ENCODE data around the gene STON2. TPM values are rescaled to one million over a fixed set of nuclear protein-coding genes. Genes with fewer than 3 reads are reported as not detected.
A peak's percentile ranks its signal among the peaks of the same experiment; 100 is the strongest.

STON2 gene
- total RNA-seq, 2 donors from 2014 or later: 0.42 to 0.55 TPM

DNA sequence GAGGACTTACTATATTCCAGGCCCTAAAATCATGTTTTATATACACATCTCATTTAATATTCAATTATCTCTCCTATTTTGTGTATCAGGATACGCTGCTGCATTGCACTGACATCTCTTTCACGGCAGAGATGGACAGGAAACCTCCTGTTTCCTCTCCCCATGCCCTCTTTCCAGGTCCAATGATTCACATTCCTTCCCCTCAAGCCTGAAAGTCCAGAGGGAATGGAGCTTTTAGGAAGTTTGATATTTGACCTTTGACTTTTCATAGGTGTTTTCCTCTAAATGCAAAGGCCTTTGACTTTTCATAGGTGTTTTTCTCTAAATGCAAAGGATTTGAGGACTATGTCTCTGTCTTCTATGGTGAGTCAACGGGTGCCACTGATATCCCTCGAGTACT lies 89.5 kb downstream of the STON2 start:
- Mint-ChIP-seq H3K27me3 (peaks cover 4 to 28% of the 10 kb centered on the region in 2 donors), H3K4me1 (ENCODE audit: low read depth in 2 of 2) (no peaks in the 10 kb centered on the region), H3K9me3 (no peaks in the 10 kb centered on the region), H3K36me3 (no peaks in the 10 kb centered on the region), H3K4me3 (no peak overlapping the region), H3K27ac (no peak overlapping the region)
- no peak for ATAC-seq
- no peak for DNase-seq (ENCODE audit: low spot score)

DNA sequence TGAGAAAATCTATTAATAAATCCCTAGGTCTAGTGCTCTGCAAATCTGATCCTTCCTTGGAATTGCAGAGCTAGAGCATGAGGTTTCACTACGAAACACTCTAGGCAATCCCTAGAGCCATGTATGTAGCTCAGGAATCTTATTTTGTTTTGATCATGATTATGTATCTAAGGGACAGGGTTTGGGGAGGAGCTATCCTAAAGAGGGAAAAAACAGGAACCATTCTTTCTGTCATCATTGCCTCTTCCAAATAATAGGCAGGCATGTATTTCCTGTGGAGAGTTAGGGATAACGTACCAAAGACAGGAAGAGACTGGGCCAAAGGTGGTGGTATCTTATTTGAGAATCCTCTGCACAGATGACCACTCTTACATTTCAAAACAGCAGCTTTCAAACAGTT lies 90.6 kb downstream of the STON2 start:
- H3K36me3 Mint-ChIP-seq: no peaks in the 10 kb centered on the region
- no peaks in the 10 kb centered on the region for H3K4me1 Mint-ChIP-seq (ENCODE audit: low read depth in 2 of 2)
- DNase-seq (ENCODE audit: low spot score) (no peak), ATAC-seq (no peak)
- no peaks in the 10 kb centered on the region for H3K9me3 Mint-ChIP-seq
- no peak overlapping the region for H3K4me3 Mint-ChIP-seq
- peaks cover 4 to 28% of the 10 kb centered on the region in 2 donors for H3K27me3 Mint-ChIP-seq
- no peak overlapping the region for H3K27ac Mint-ChIP-seq

GRCh38 chr14:81305743-81306142 lies 94.4 kb downstream of the STON2 start:
- DNase-seq (ENCODE audit: low spot score) (no peak), ATAC-seq (no peak)
- Mint-ChIP-seq H3K4me1 (ENCODE audit: low read depth in 2 of 2) (peaks cover 7 to 18% of the 10 kb centered on the region in 2 donors), H3K36me3 (no peaks in the 10 kb centered on the region), H3K27me3 (peaks cover 0 to 14% of the 10 kb centered on the region in 2 donors), H3K9me3 (no peaks in the 10 kb centered on the region), H3K4me3 (no peak overlapping the region), H3K27ac (no peak overlapping the region)

DNA sequence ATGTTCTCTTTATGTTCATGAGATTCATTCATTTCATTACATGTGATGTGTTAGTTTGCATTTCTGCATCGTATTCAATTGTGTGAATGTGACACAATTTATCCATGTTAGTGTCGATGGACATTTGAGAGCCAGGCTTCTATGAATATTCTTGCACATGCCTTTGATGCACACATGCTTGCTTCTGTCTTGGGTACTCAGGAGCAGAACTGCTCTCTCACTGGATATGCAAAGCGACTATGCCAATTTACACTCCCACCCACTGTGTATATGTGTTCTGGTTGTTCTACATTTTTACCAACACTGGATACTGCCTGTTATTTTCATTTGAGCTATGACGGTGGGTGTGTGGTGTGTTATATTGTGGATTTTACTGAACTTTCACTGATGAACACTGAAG lies 95.1 kb downstream of the STON2 start:
- H3K27me3 Mint-ChIP-seq: peaks cover 0 to 11% of the 10 kb centered on the region in 2 donors
- H3K9me3 Mint-ChIP-seq: no peaks in the 10 kb centered on the region
- DNase-seq (ENCODE audit: low spot score): no peak
- no peak overlapping the region for H3K4me3 Mint-ChIP-seq
- ATAC-seq: no peak
- peaks cover 7 to 18% of the 10 kb centered on the region in 2 donors for H3K4me1 Mint-ChIP-seq (ENCODE audit: low read depth in 2 of 2)
- H3K36me3 Mint-ChIP-seq: no peaks in the 10 kb centered on the region
- no peak overlapping the region for H3K27ac Mint-ChIP-seq

GRCh38 chr14:81303258-81303935 lies 96.7 kb downstream of the STON2 start:
- Mint-ChIP-seq H3K27ac (peak overlapping the region in 1 of 2 donors; percentile 46), H3K27me3 (peaks cover 0 to 11% of the 10 kb centered on the region in 2 donors), H3K36me3 (no peaks in the 10 kb centered on the region), H3K4me3 (peak overlapping the region; percentile 38), H3K9me3 (no peaks in the 10 kb centered on the region), H3K4me1 (ENCODE audit: low read depth in 2 of 2) (peaks cover 7 to 18% of the 10 kb centered on the region in 2 donors)
- ATAC-seq (peak; percentile 82 to 88), DNase-seq (ENCODE audit: low spot score) (no peak)

GRCh38 chr14:81302638-81303037 lies 97.5 kb downstream of the STON2 start:
- H3K9me3 Mint-ChIP-seq: no peaks in the 10 kb centered on the region
- ATAC-seq: no peak
- H3K27ac Mint-ChIP-seq: peak overlapping the region in 1 of 2 donors; percentile 46
- no peak for DNase-seq (ENCODE audit: low spot score)
- peaks cover 7 to 18% of the 10 kb centered on the region in 2 donors for H3K4me1 Mint-ChIP-seq (ENCODE audit: low read depth in 2 of 2)
- H3K4me3 Mint-ChIP-seq: no peak overlapping the region
- H3K36me3 Mint-ChIP-seq: no peaks in the 10 kb centered on the region
- H3K27me3 Mint-ChIP-seq: peaks cover 0 to 9% of the 10 kb centered on the region in 2 donors

DNA sequence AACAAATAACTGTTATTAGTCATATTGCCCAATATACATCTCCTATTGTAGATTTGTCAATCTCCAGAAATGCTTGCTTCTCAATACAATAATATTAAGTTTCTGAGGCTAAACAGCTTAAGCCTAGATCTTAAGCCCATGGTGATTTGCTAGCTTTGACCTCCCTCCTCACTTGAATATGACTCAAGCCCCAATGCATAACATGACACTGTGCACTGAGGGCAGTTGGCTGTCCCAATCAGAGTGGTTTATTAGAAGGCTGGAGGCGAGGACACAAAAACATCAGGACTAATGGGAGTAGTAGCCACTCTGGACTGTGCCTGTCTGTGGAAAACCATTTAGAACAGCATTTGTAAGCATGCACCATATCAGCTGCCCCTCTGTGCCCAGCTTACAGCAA lies 98.3 kb downstream of the STON2 start:
- Mint-ChIP-seq H3K27ac (no peak overlapping the region), H3K36me3 (no peaks in the 10 kb centered on the region), H3K4me3 (no peak overlapping the region), H3K4me1 (ENCODE audit: low read depth in 2 of 2) (peaks cover 7 to 18% of the 10 kb centered on the region in 2 donors), H3K9me3 (no peaks in the 10 kb centered on the region), H3K27me3 (peaks cover 2 to 11% of the 10 kb centered on the region in 2 donors)
- DNase-seq (ENCODE audit: low spot score) (no peak), ATAC-seq (no peak)

DNA sequence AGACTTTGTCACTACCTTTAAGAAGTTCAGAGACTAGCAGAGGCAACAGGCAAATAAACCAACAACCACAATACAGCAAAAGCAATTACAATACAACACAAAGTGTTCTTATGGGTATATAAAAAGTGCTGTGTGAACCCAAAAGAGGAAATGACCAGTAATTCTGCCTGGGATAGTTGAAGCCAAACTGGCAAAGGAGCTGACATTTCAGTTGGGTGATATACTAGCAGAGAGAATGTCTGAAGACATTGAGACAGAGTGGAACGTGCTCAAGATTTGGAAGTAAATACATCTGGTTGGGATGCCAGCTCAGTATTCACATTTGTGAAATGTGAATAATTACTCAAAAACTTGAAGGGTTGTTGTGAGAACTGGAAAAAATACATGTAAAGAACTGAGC lies 98.8 kb downstream of the STON2 start:
- H3K27me3 Mint-ChIP-seq: peaks cover 2 to 12% of the 10 kb centered on the region in 2 donors
- H3K4me1 Mint-ChIP-seq (ENCODE audit: low read depth in 2 of 2): peaks cover 7 to 18% of the 10 kb centered on the region in 2 donors
- H3K4me3 Mint-ChIP-seq: no peak overlapping the region
- no peaks in the 10 kb centered on the region for H3K36me3 Mint-ChIP-seq
- H3K27ac Mint-ChIP-seq: no peak overlapping the region
- ATAC-seq (no peak), DNase-seq (ENCODE audit: low spot score) (no peak)
- no peaks in the 10 kb centered on the region for H3K9me3 Mint-ChIP-seq

DNA sequence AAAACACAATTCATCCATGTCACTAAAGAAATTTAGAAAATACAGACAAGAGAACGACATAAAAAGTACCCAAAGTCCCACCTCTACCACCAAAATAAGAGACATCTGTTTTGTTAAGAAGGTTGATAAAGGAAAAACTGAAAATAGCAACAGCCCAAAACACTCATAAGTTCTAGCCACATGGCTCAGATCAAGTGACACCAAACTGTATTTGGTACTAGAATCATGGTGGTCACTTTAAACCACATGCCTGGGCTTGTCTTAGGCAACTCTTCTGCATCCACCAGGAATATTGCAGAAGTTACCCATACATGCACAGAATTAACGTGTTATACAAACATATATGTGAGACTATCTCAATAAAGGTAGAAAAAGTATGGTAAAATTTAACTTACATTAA lies 101.2 kb downstream of the STON2 start:
- Mint-ChIP-seq H3K4me1 (ENCODE audit: low read depth in 2 of 2) (peaks cover 7 to 16% of the 10 kb centered on the region in 2 donors), H3K4me3 (no peak overlapping the region), H3K27ac (no peak overlapping the region), H3K9me3 (no peaks in the 10 kb centered on the region), H3K36me3 (no peaks in the 10 kb centered on the region), H3K27me3 (peaks cover 2 to 12% of the 10 kb centered on the region in 2 donors)
- DNase-seq (ENCODE audit: low spot score) (no peak), ATAC-seq (no peak)

GRCh38 chr14:81298122-81298521 lies 102.0 kb downstream of the STON2 start:
- Mint-ChIP-seq H3K4me3 (no peak overlapping the region), H3K9me3 (no peaks in the 10 kb centered on the region), H3K4me1 (ENCODE audit: low read depth in 2 of 2) (peaks cover 5 to 8% of the 10 kb centered on the region in 2 donors), H3K27ac (no peak overlapping the region), H3K27me3 (peaks cover 4 to 12% of the 10 kb centered on the region in 2 donors), H3K36me3 (no peaks in the 10 kb centered on the region)
- ATAC-seq: no peak
- no peak for DNase-seq (ENCODE audit: low spot score)

GRCh38 chr14:81295958-81296923 lies 103.9 kb downstream of the STON2 start:
- ATAC-seq (no peak), DNase-seq (ENCODE audit: low spot score) (no peak)
- Mint-ChIP-seq H3K36me3 (no peaks in the 10 kb centered on the region), H3K4me1 (ENCODE audit: low read depth in 2 of 2) (no peaks in the 10 kb centered on the region), H3K9me3 (no peaks in the 10 kb centered on the region), H3K4me3 (no peak overlapping the region), H3K27me3 (peaks cover 6% of the 10 kb centered on the region in 2 donors), H3K27ac (no peak overlapping the region)

GRCh38 chr14:81289516-81289915 lies 110.6 kb downstream of the STON2 start:
- ATAC-seq (no peak), DNase-seq (ENCODE audit: low spot score) (no peak)
- no peak overlapping the region for H3K4me3 Mint-ChIP-seq
- H3K27me3 Mint-ChIP-seq: peaks cover 10 to 23% of the 10 kb centered on the region in 2 donors
- H3K27ac Mint-ChIP-seq: no peak overlapping the region
- no peaks in the 10 kb centered on the region for H3K4me1 Mint-ChIP-seq (ENCODE audit: low read depth in 2 of 2)
- no peaks in the 10 kb centered on the region for H3K9me3 Mint-ChIP-seq
- no peaks in the 10 kb centered on the region for H3K36me3 Mint-ChIP-seq

DNA sequence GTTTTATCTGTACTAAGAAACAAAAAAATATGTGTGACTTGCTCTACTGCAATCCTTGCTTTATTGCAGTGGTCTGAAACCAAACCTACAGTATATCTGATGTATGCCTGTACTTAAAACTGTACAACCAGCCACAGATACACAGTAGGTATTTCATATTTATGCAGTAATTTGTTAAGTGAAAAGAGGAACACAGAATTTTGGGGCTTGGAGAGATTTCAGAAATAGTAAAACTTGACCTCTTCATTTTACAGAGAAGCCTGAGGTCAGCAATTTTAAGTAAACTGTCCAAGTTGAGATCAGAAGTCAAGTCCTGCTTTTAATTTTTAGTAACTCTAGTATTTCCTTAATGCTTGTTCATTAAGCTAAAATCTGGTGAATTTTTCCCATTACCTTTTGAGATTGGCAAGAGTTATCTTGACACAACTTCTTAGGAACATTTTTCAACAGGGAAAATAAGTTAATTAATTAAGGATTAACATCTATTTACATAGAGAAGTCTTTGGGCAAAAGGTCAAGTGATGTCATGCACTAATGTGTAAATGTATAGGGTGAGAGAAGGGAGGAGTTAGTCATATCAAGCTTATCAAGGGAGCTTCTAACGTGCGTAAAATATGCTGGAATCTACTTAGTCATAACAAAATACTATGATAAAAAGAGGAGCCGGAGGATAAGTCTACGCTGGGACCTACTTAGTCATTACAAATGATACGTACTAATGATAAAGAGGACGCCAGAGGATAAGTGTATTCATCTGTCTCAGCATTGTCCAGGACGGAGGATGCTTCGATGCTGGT lies 113.4 kb downstream of the STON2 start:
- no peak for DNase-seq (ENCODE audit: low spot score)
- no peaks in the 10 kb centered on the region for H3K36me3 Mint-ChIP-seq
- H3K9me3 Mint-ChIP-seq: no peaks in the 10 kb centered on the region
- no peak overlapping the region for H3K4me3 Mint-ChIP-seq
- no peak overlapping the region for H3K27ac Mint-ChIP-seq
- no peaks in the 10 kb centered on the region for H3K4me1 Mint-ChIP-seq (ENCODE audit: low read depth in 2 of 2)
- no peak for ATAC-seq
- peaks cover 6 to 23% of the 10 kb centered on the region in 2 donors for H3K27me3 Mint-ChIP-seq
